HepG2 (cell line): ENCODE measurements around the gene SLC36A3. TPM values are rescaled to one million over a fixed set of nuclear protein-coding genes. Genes with fewer than 3 reads are reported as not detected.

ENCODE experiments used
- ATAC-seq: fragments of 200-7000 bp; cut with Tn5 transposase; 3 replicates; pipeline ENCODE4 v1.9.1; 2020; ENCODE audit warnings: mild to moderate bottlenecking, moderate library complexity
- BruUV-seq: library from RNA; stranded (reverse); fragments of 400-500 nt; replicated peaks from 2 replicates; lab custom pipeline; 2021; lab: Mats Ljungman, UMichigan
- CTCF ChIA-PET: fragments of 300-600 bp; formaldehyde crosslinking; extraction: SDS; loops from one replicate; lab custom pipeline; 2021; ENCODE audit warnings: low total read pairs, inconsistent platforms, low intra/inter-chr PET ratio; lab: Yijun Ruan, JAX
- POLR2A ChIA-PET: fragments of 350-600 bp; sonication (Branson Sonifier 250); formaldehyde crosslinking; loops from one replicate; lab custom pipeline; 2020; ENCODE audit warnings: antibody characterized with exemption, inconsistent platforms; lab: Yijun Ruan, JAX
- DNase-seq: peaks from one replicate; pipeline ENCODE4 v3.0.0-alpha.2; 2015; ENCODE audit warnings: low spot score
- FAIRE-seq: peaks from 3 replicates; lab custom pipeline; 2011; peaks lifted over from hg19 to GRCh38; lab: Jason Lieb, UNC
- H2AFZ ChIP-seq: one replicate; pipeline ENCODE4 v1.6.1; 2011; ENCODE audit warnings: low read length, inconsistent platforms
- H3K27ac ChIP-seq: fragments of 300-600 bp; 3 replicates; pipeline ENCODE4 v1.8.0; 2011; ENCODE audit warnings: mixed run types, mild to moderate bottlenecking, mixed read lengths, low read length, inconsistent platforms; ENCODE audit not compliant: insufficient read depth; ENCODE audit errors: extremely low read length
- H3K27me3 ChIP-seq, 2 experiments: fragments of 200-600 bp in 1 of 2; 2 replicates in 1 of 2; 3 replicates in 1 of 2; pipeline versions ENCODE4 v1.6.0 to v1.8.0; 2011; ENCODE audit warnings: low read length in 2 of 2, mild to moderate bottlenecking in 2 of 2, moderate library complexity in 2 of 2, inconsistent platforms in 1 of 2; ENCODE audit not compliant: insufficient read depth in 2 of 2, control insufficient read depth in 1 of 2
- H3K36me3 ChIP-seq, 2 experiments: fragments of 200-600 bp in 1 of 2; replicated peaks in 1 of 2; 2 replicates in 1 of 2; 3 replicates in 1 of 2; pipeline versions ENCODE4 v1.5.1 to v1.8.0; 2011; ENCODE audit warnings: low read length in 2 of 2, inconsistent platforms in 1 of 2; ENCODE audit not compliant: insufficient read depth in 2 of 2, control insufficient read depth in 1 of 2
- H3K4me1 ChIP-seq: 2 replicates; pipeline ENCODE4 v1.5.1; 2012; ENCODE audit warnings: low read length, inconsistent platforms; ENCODE audit not compliant: insufficient read depth
- H3K4me2 ChIP-seq: 2 replicates; pipeline ENCODE4 v1.6.0; 2011; ENCODE audit warnings: low read depth, low read length, inconsistent platforms
- H3K4me3 ChIP-seq, 3 experiments: fragments of 200-600 bp in 1 of 3; sonication (generic), shearing (Covaris generic) in 1 of 3; replicated peaks in 1 of 3; 2 replicates each; pipeline ENCODE4 v1.5.1; 2011 to 2016; ENCODE audit warnings: low read length in 3 of 3, inconsistent platforms in 2 of 3, low read depth in 2 of 3, mild to moderate bottlenecking in 2 of 3, control low read depth in 1 of 3, mixed read lengths in 1 of 3; ENCODE audit not compliant: insufficient read depth in 1 of 3
- H3K79me2 ChIP-seq: one replicate; pipeline ENCODE4 v1.6.1; 2011; ENCODE audit warnings: low read length, inconsistent platforms; ENCODE audit not compliant: insufficient read depth
- H3K9ac ChIP-seq: 2 replicates; pipeline ENCODE4 v1.6.0; 2011; ENCODE audit warnings: mild to moderate bottlenecking, low read depth, low read length, inconsistent platforms; ENCODE audit not compliant: insufficient read depth
- H3K9me3 ChIP-seq: 2 replicates; pipeline ENCODE4 v1.5.1; 2012; ENCODE audit warnings: mild to moderate bottlenecking, low read length
- H4K20me1 ChIP-seq: 2 replicates; pipeline ENCODE4 v1.6.0; 2011; ENCODE audit warnings: inconsistent platforms, mild to moderate bottlenecking, low read length, moderate library complexity; ENCODE audit not compliant: insufficient read depth
- DRAP1 ChIP-seq: IDR thresholded peaks from 2 replicates; pipeline ENCODE4 v1.6.1; 2016; ENCODE audit warnings: missing genetic modification reagents, missing compliant biosample characterization
- ETV6 ChIP-seq: sonication (generic); formaldehyde crosslinking; conservative IDR thresholded peaks from 2 replicates; pipeline ENCODE4 v1.4.0; 2020; ENCODE audit warnings: missing genetic modification reagents
- HIVEP1 ChIP-seq: sonication (generic); formaldehyde crosslinking; IDR thresholded peaks from 2 replicates; pipeline ENCODE4 v1.4.0; 2020; ENCODE audit warnings: mild to moderate bottlenecking, missing genetic modification reagents
- MAFG ChIP-seq: sonication (generic); formaldehyde crosslinking; IDR thresholded peaks from 2 replicates; pipeline ENCODE4 v1.5.1; 2020; ENCODE audit warnings: mild to moderate bottlenecking, missing genetic modification reagents
- MED1 ChIP-seq: sonication (generic); formaldehyde crosslinking; IDR thresholded peaks from 2 replicates; pipeline ENCODE4 v1.4.0; 2020; ENCODE audit warnings: missing genetic modification reagents
- PBX3 ChIP-seq: sonication (generic); formaldehyde crosslinking; IDR thresholded peaks from 2 replicates; pipeline ENCODE4 v1.8.1; 2023; ENCODE audit warnings: missing genetic modification reagents, inconsistent platforms, borderline replicate concordance
- PRPF4 ChIP-seq: fragments of 200-400 bp; formaldehyde crosslinking; IDR thresholded peaks from 2 replicates; pipeline ENCODE4 v1.6.1; 2016; ENCODE audit warnings: low read length, low read depth; ENCODE audit not compliant: poor library complexity, severe bottlenecking
- THAP9 ChIP-seq: sonication (generic); formaldehyde crosslinking; IDR thresholded peaks from 2 replicates; pipeline ENCODE4; 2020; ENCODE audit warnings: missing genetic modification reagents, mild to moderate bottlenecking, borderline replicate concordance
- YY1 ChIP-seq: IDR thresholded peaks from 2 replicates; pipeline ENCODE4 v1.6.1; 2011; ENCODE audit warnings: low read length, low read depth, moderate library complexity, mild to moderate bottlenecking; ENCODE audit not compliant: insufficient read depth, insufficient replicate concordance
- ZBTB34 ChIP-seq: sonication (generic); formaldehyde crosslinking; IDR thresholded peaks from 2 replicates; pipeline ENCODE4 v1.8.0; 2022; ENCODE audit warnings: mild to moderate bottlenecking, missing genetic modification reagents
- ZFX ChIP-seq: sonication (generic); formaldehyde crosslinking; IDR thresholded peaks from 2 replicates; pipeline ENCODE4 v1.4.0; 2020; ENCODE audit warnings: mild to moderate bottlenecking, low read depth, missing genetic modification reagents, moderate library complexity
- ZNF75D ChIP-seq: sonication (generic); formaldehyde crosslinking; IDR thresholded peaks from 2 replicates; pipeline ENCODE4 v1.8.1; 2023; ENCODE audit warnings: missing genetic modification reagents, mild to moderate bottlenecking, borderline replicate concordance
- WGBS: methylation state at CpG from one replicate; pipeline ENCODE4 v1.1.6; 2017; ENCODE audit warnings: low lambda C conversion rate; 5-methylcytosine and 5-hydroxymethylcytosine counted together
- in situ Hi-C: cut with HindIII; loops from 2 replicates; pipeline ENCODE4 v1.10.0; 2017; ENCODE audit warnings: low pct_unique_long_range_greater_than_20kb; ENCODE audit not compliant: extremely low pct_ligation_motif_present
- intact Hi-C: fragments of 100-400 bp; cut with micrococcal nuclease; formaldehyde crosslinking; loops from one replicate; pipeline ENCODE4 v1.10.0; 2022; ENCODE audit not compliant: unreplicated experiment
- polyA plus RNA-seq, 8 experiments: library from polyadenylated mRNA; depleted of rRNA in 3 of 8; stranded (reverse) in 7 of 8; unstranded in 1 of 8; fragments of >200 nt; fragmentation: Illumina TruSeq in 4 of 8; extraction: Trizol in 4 of 8; gene quantifications; 2 replicates each; pipeline versions ENCODE4 v1.2.1 to v1.2.3, GENCODE V29; 2011 to 2016; ENCODE audit warnings: low read depth in 4 of 8, missing spikeins in 1 of 8, mixed read lengths in 1 of 8; ENCODE audit not compliant: insufficient read depth in 1 of 8
- total RNA-seq, 5 experiments: library from RNA; depleted of rRNA; stranded (reverse); fragments of >200 nt; fragmentation: Illumina TruSeq; extraction: Trizol; gene quantifications; 2 replicates each; pipeline ENCODE4 v1.2.3, GENCODE V29; 2016; ENCODE audit warnings: low read depth in 1 of 5

SLC36A3 gene
- total and polyA plus RNA-seq, 2 of the 13 experiments (the other 11 are each of a cell fraction or from before 2014, with no cell fraction given): not detected

DNA sequence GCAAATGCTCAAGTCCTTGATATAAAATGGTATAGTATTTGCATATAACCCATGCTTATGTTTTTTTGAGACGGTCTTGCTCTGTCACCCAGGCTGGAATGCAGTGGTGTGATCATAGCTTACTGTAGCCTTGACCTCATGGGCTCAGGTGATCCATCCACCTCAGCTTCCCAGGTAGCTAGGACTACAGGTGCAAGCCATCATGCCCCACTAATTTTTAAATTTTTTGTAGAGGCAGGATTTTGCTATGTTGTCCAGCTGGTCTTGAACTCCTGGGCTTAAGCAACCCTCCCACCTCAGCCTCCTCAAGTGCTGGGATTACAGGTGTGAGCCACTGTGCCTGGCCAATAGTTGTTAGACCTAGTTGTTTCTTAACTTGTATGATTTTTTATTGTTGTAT, 17.3 kb downstream of the SLC36A3 start:
- WGBS: 0% methylated on average over 1 of the region's 1 CpG
- H3K9me3 ChIP-seq: no peaks in the 10 kb centered on the region
- POLR2A ChIA-PET: no interaction called here
- H3K4me1 ChIP-seq: no peaks in the 10 kb centered on the region
- no peak overlapping the region for H3K9ac ChIP-seq
- FAIRE-seq: no peak
- DNase-seq: no peak
- no peak overlapping the region for H3K27ac ChIP-seq
- peaks cover 0 to 4% of the 10 kb centered on the region in 2 experiments; a peak in 1 of 5 replicates for H3K27me3 ChIP-seq
- no peak for ATAC-seq
- CTCF ChIA-PET: no interaction called here
- H3K36me3 ChIP-seq: no peaks in the 10 kb centered on the region
- BruUV-seq: no TSS peak
- H4K20me1 ChIP-seq: no peaks in the 10 kb centered on the region
- no peak overlapping the region for H2AFZ ChIP-seq
- H3K4me2 ChIP-seq: no peak overlapping the region
- TF ChIP-seq MAFG (CRISPR knock-in tag): no peak
- no peak for TF ChIP-seq MED1
- no peak for TF ChIP-seq PRPF4
- TF ChIP-seq PBX3 (CRISPR knock-in tag): no peak
- TF ChIP-seq ZFX (CRISPR knock-in tag): no peak
- no peak for TF ChIP-seq ZBTB34 (CRISPR knock-in tag)
- no peak for TF ChIP-seq ETV6 (CRISPR knock-in tag)
- no peak for TF ChIP-seq HIVEP1 (CRISPR knock-in tag)
- TF ChIP-seq DRAP1 (CRISPR knock-in tag): no peak
- no peak for TF ChIP-seq ZNF75D
- no peak for TF ChIP-seq THAP9 (CRISPR knock-in tag)
- no peak for TF ChIP-seq YY1
- in situ Hi-C loops (no loop called here), intact Hi-C loops (no loop called here)
- H3K79me2 ChIP-seq: no peaks in the 10 kb centered on the region
- H3K4me3 ChIP-seq: no peak overlapping the region
